Sigmoid colon (tissue), 4 donors: Measurements from ENCODE around the gene PDLIM1.

Experiments used
- CTCF ChIP-seq, 4 experiments: fragments of 450-650 bp in 3 of 4; fragments of 200-600 bp in 1 of 4; IDR thresholded peaks; one replicate each; pipeline ENCODE4 v1.5.1; 2016 to 2019; ENCODE audit warnings: antibody characterized with exemption in 4 of 4, mild to moderate bottlenecking in 3 of 4, moderate library complexity in 2 of 4
- EP300 ChIP-seq, 4 donors: sonication (generic); formaldehyde crosslinking; IDR thresholded peaks; one replicate each; pipeline ENCODE4 v1.6.1; 2017; ENCODE audit warnings: antibody characterized with exemption in 4 of 4
- POLR2A ChIP-seq, 2 donors: fragments of 450-650 bp; IDR thresholded peaks; one replicate each; pipeline ENCODE4 v1.6.1; 2016; ENCODE audit warnings: antibody characterized with exemption in 2 of 2, mild to moderate bottlenecking in 2 of 2, moderate library complexity in 2 of 2

GRCh38 chr10:95306318-95306650 lies 15.5 kb upstream of the PDLIM1 start:
- TF ChIP-seq POLR2A (IDR thresholded peaks at IDR 0.05) (no peak), CTCF (IDR thresholded peaks at IDR 0.05) (no peak), EP300 (IDR thresholded peaks at IDR 0.05) (no peak)
